H9 (cell line): Measurements from ENCODE around the gene CMTM5. TPM values are rescaled to one million over a fixed set of nuclear protein-coding genes. Genes with fewer than 3 reads are reported as not detected.

Experiments used
- DNase-seq: peaks from one replicate; pipeline ENCODE4 v3.0.0-alpha.2; 2017
- H2AFZ ChIP-seq: one replicate; pipeline ENCODE4 v1.6.1; 2013; ENCODE audit warnings: mild to moderate bottlenecking, low read length, control low read depth, moderate library complexity
- H2AK5ac ChIP-seq: 2 replicates; pipeline ENCODE4 v1.6.1; 2013; ENCODE audit warnings: low read length, control low read depth, mixed read lengths; ENCODE audit not compliant: insufficient read length
- H2BK120ac ChIP-seq: one replicate; pipeline ENCODE4 v1.6.1; 2013; ENCODE audit warnings: low read depth, mild to moderate bottlenecking, low read length, control low read depth, inconsistent platforms; ENCODE audit not compliant: poor library complexity, severe bottlenecking
- H2BK12ac ChIP-seq: 2 replicates; pipeline ENCODE4 v1.6.1; 2013; ENCODE audit warnings: low read length, control low read depth, mixed read lengths, low read depth; ENCODE audit not compliant: insufficient read length
- H2BK15ac ChIP-seq: 2 replicates; pipeline ENCODE4 v1.6.1; 2013; ENCODE audit warnings: low read depth, low read length, control low read depth
- H2BK20ac ChIP-seq: one replicate; pipeline ENCODE4 v1.6.1; 2013; ENCODE audit warnings: low read depth, mild to moderate bottlenecking, low read length, control low read depth, inconsistent platforms; ENCODE audit not compliant: poor library complexity, severe bottlenecking
- H2BK5ac ChIP-seq: 2 replicates; pipeline ENCODE4 v1.6.1; 2013; ENCODE audit warnings: low read length, control low read depth, mixed read lengths; ENCODE audit not compliant: insufficient read length
- H3K14ac ChIP-seq: 2 replicates; pipeline ENCODE4 v1.6.1; 2013; ENCODE audit warnings: low read length, control low read depth; ENCODE audit not compliant: insufficient read depth
- H3K18ac ChIP-seq: 2 replicates; pipeline ENCODE4 v1.6.1; 2013; ENCODE audit warnings: low read depth, mild to moderate bottlenecking, mixed read lengths, low read length, control low read depth; ENCODE audit not compliant: insufficient read length
- H3K23ac ChIP-seq: 2 replicates; pipeline ENCODE4 v1.6.1; 2013; ENCODE audit warnings: low read length, control low read depth, mixed read lengths, low read depth; ENCODE audit not compliant: insufficient read length
- H3K23me2 ChIP-seq: 2 replicates; pipeline ENCODE4 v1.6.1; 2013; ENCODE audit warnings: low read depth, mild to moderate bottlenecking, mixed read lengths, low read length, control low read depth; ENCODE audit not compliant: insufficient read length, poor library complexity, severe bottlenecking
- H3K27ac ChIP-seq: 2 replicates; pipeline ENCODE4 v1.5.1; 2013; ENCODE audit warnings: low read length, control low read depth, mixed read lengths, low read depth; ENCODE audit not compliant: insufficient read length
- H3K27me3 ChIP-seq: 2 replicates; pipeline ENCODE4 v1.6.1; 2013; ENCODE audit warnings: low read length, control low read depth, inconsistent platforms; ENCODE audit not compliant: insufficient read depth
- H3K4ac ChIP-seq: 2 replicates; pipeline ENCODE4 v1.6.1; 2013; ENCODE audit warnings: low read depth, mild to moderate bottlenecking, control low read depth, inconsistent platforms, low read length, moderate library complexity
- H3K4me1 ChIP-seq: 2 replicates; pipeline ENCODE4 v1.6.1; 2013; ENCODE audit warnings: low read length, control low read depth, inconsistent platforms; ENCODE audit not compliant: insufficient read depth
- H3K4me2 ChIP-seq: 2 replicates; pipeline ENCODE4 v1.6.1; 2013; ENCODE audit warnings: low read length, control low read depth, mixed read lengths; ENCODE audit not compliant: insufficient read length, insufficient read depth
- H3K56ac ChIP-seq: 2 replicates; pipeline ENCODE4 v1.6.1; 2013; ENCODE audit warnings: low read depth, mild to moderate bottlenecking, mixed read lengths, low read length, control low read depth; ENCODE audit not compliant: insufficient read length
- H3K79me1 ChIP-seq: 2 replicates; pipeline ENCODE4 v1.6.1; 2013; ENCODE audit warnings: low read depth, mild to moderate bottlenecking, moderate library complexity, low read length, control low read depth, inconsistent platforms; ENCODE audit not compliant: insufficient read depth, poor library complexity, severe bottlenecking
- H3K79me2 ChIP-seq: 2 replicates; pipeline ENCODE4 v1.6.1; 2013; ENCODE audit warnings: low read length, control low read depth, inconsistent platforms; ENCODE audit not compliant: insufficient read depth
- H3K9ac ChIP-seq: 2 replicates; pipeline ENCODE4 v1.6.1; 2013; ENCODE audit warnings: low read length, control low read depth, mixed read lengths; ENCODE audit not compliant: insufficient read length; ENCODE audit errors: extremely low read depth
- H3K9me3 ChIP-seq: one replicate; pipeline ENCODE4 v1.6.1; 2013; ENCODE audit warnings: low read depth, low read length, inconsistent platforms; ENCODE audit not compliant: control insufficient read depth
- H3T11ph ChIP-seq: one replicate; pipeline ENCODE4 v1.6.1; 2013; ENCODE audit warnings: mild to moderate bottlenecking, low read length, control low read depth, inconsistent platforms
- H4K20me1 ChIP-seq: one replicate; pipeline ENCODE4 v1.6.1; 2013; ENCODE audit not compliant: control insufficient read depth, insufficient read length, insufficient read depth
- H4K5ac ChIP-seq: 2 replicates; pipeline ENCODE4 v1.6.1; 2013; ENCODE audit warnings: low read depth, mild to moderate bottlenecking, mixed read lengths, low read length, control low read depth; ENCODE audit not compliant: insufficient read length
- H4K8ac ChIP-seq: replicated peaks from 2 replicates; pipeline ENCODE4 v1.6.1; 2013; ENCODE audit warnings: low read length, control low read depth, mixed read lengths, low read depth; ENCODE audit not compliant: insufficient read length
- H4K91ac ChIP-seq: 2 replicates; pipeline ENCODE4 v1.6.1; 2013; ENCODE audit warnings: low read depth, mild to moderate bottlenecking, moderate library complexity, mixed read lengths, low read length, control low read depth; ENCODE audit not compliant: insufficient read length
- H3K27ac Mint-ChIP-seq, 3 experiments: 2 replicates in 2 of 3; 3 replicates in 1 of 3; pipeline ENCODE4 v1.8.0; 2020 to 2021; ENCODE audit warnings: mixed read lengths in 3 of 3, mild to moderate bottlenecking in 1 of 3, moderate library complexity in 1 of 3
- H3K27me3 Mint-ChIP-seq: 2 replicates; pipeline ENCODE4 v1.8.0; 2021; ENCODE audit warnings: low read depth, mild to moderate bottlenecking, moderate library complexity, mixed read lengths
- H3K36me3 Mint-ChIP-seq, 3 experiments: 2 replicates in 2 of 3; 3 replicates in 1 of 3; pipeline ENCODE4 v1.8.0; 2020 to 2021; ENCODE audit warnings: low read depth in 3 of 3, mixed read lengths in 3 of 3; ENCODE audit not compliant: insufficient read depth in 1 of 3
- H3K4me1 Mint-ChIP-seq, 2 experiments: 2 replicates each; pipeline ENCODE4 v1.8.0; 2020; ENCODE audit warnings: mixed read lengths in 2 of 2
- H3K4me3 Mint-ChIP-seq, 2 experiments: 2 replicates in 1 of 2; 3 replicates in 1 of 2; pipeline ENCODE4 v1.8.0; 2020 to 2021; ENCODE audit warnings: mild to moderate bottlenecking in 2 of 2, mixed read lengths in 2 of 2, moderate library complexity in 1 of 2
- H3K9me3 Mint-ChIP-seq, 2 experiments: 2 replicates in 1 of 2; 3 replicates in 1 of 2; pipeline ENCODE4 v1.8.0; 2020; ENCODE audit warnings: mild to moderate bottlenecking in 2 of 2, mixed read lengths in 2 of 2, moderate library complexity in 1 of 2
- CTCF ChIP-seq: fragments of 200-600 bp; sonication (generic); conservative IDR thresholded peaks from 3 replicates; pipeline ENCODE4 v1.8.0; 2021; ENCODE audit warnings: antibody characterized with exemption, mild to moderate bottlenecking
- WGBS: extraction: QIAGEN DNeasy Blood & Tissue Kit; methylation state at CpG from one replicate; pipeline ENCODE4 v1.1.7; 2013; ENCODE audit warnings: missing lambda C conversion rate, low lambda C conversion rate, mixed read lengths; ENCODE audit not compliant: insufficient read length; ENCODE audit errors: extremely low coverage; 5-methylcytosine and 5-hydroxymethylcytosine counted together
- total RNA-seq: library from RNA; stranded (reverse); gene quantifications from 2 replicates; pipeline ENCODE4 v1.2.1, GENCODE V29; 2021

The CMTM5 gene
- total RNA-seq, 1 experiment from 2014 or later, result not detected

DNA sequence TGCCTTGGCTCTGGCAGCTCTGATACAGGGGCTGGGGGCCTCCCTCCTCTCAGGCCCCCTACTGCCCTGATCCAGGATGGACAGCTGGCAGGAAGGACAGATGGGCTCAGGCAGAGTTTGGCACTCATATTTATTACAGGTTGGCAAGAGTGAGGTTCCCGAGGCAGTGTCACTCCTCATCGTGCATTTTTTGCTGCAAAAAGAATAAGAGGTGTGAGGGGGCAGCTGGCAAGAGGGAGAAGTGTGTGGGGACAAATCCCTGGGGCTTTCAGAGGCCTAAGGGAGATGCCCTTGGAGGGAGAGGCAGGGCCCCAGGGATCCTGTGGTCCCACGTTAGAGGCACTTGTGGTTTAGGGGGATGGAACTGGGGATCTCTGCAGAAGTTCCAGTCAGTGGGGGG is 5.0 kb downstream of the CMTM5 start:
- no peak overlapping the region for H3K27ac Mint-ChIP-seq
- no peaks in the 10 kb centered on the region for H3K4me1 ChIP-seq
- no peak overlapping the region for H4K8ac ChIP-seq

More for the DNA sequence above, 5.0 kb downstream of the CMTM5 start:
- Histone ChIP-seq H2BK12ac (no peak overlapping the region), H3K56ac (no peak overlapping the region), H4K20me1 (no peaks in the 10 kb centered on the region), H3K23me2 (no peaks in the 10 kb centered on the region), H3K27me3 (no peaks in the 10 kb centered on the region; the same call in 1 of the 2 replicates), H2BK120ac (no peak overlapping the region), H2BK15ac (no peak overlapping the region), H4K5ac (no peak overlapping the region), H2AFZ (no peak overlapping the region), H2BK5ac (no peak overlapping the region), H3K18ac (no peak overlapping the region), H2BK20ac (no peak overlapping the region), H3K14ac (no peak overlapping the region), H3K4ac (no peak overlapping the region), H3K4me2 (no peak overlapping the region), H2AK5ac (no peak overlapping the region), H3K79me2 (no peaks in the 10 kb centered on the region), H3K27ac (no peak overlapping the region), H3K9ac (no peak overlapping the region), H3K23ac (no peak overlapping the region), H3T11ph (no peak overlapping the region), H3K79me1 (no peaks in the 10 kb centered on the region), H3K9me3 (no peaks in the 10 kb centered on the region), H4K91ac (no peak overlapping the region)
- H3K36me3 Mint-ChIP-seq, result no peaks in the 10 kb centered on the region; a peak in 1 of 7 replicates
- no peak for TF ChIP-seq CTCF
- no CpG with 5 or more reads among the region's 3 CpGs for WGBS
- no peak overlapping the region for H3K4me3 Mint-ChIP-seq
- no peaks in the 10 kb centered on the region for H3K9me3 Mint-ChIP-seq
- H3K27me3 Mint-ChIP-seq, result peaks cover 61% of the 10 kb centered on the region
- peaks cover 5 to 12% of the 10 kb centered on the region in 2 experiments for H3K4me1 Mint-ChIP-seq
- DNase-seq, result no peak
